Measurements from ENCODE around the gene NPHP4. TPM values are rescaled to one million over a fixed set of nuclear protein-coding genes. Genes with fewer than 3 reads are reported as not detected.

The NPHP4 gene
- polyA plus RNA-seq, 2 of the 4 experiments (the other 2 are of a cell fraction), result 2.9 to 5.1 TPM

GRCh38 chr1:5913078-5913845, 79.0 kb downstream of the NPHP4 start:
- POLR2A ChIA-PET, result no interaction called here
- DNase-seq (ENCODE audit: low read depth in 1 of 2, low spot score in 1 of 2) (no peak), ATAC-seq (no peak), FAIRE-seq (no peak)
- TF ChIP-seq E2F6 (IDR thresholded peaks at IDR 0.05; ENCODE audit: borderline replicate concordance, low read depth) (no peak), PHF8 (IDR thresholded peaks at IDR 0.05; ENCODE audit: borderline replicate concordance, low read depth) (no peak), BHLHE40 (IDR thresholded peaks at IDR 0.05; ENCODE audit: low read depth, low read length) (no peak), PBX3 (IDR thresholded peaks at IDR 0.05) (no peak), HDAC2 (IDR thresholded peaks at IDR 0.05) (no peak), MAZ (IDR thresholded peaks at IDR 0.05; ENCODE audit: borderline replicate concordance, low read depth, low read length) (no peak), REST (IDR thresholded peaks at IDR 0.05) (no peak), FOSL2 (IDR thresholded peaks at IDR 0.05) (no peak), FOSL2 (CRISPR knock-in tag; IDR thresholded peaks at IDR 0.05) (no peak), POLR2AphosphoS2 (conservative IDR thresholded peaks at IDR 0.05; ENCODE audit: low read length) (no peak), CHD2 (IDR thresholded peaks at IDR 0.05; ENCODE audit: low read length, partially characterized antibody) (no peak)
- TF ChIP-seq, protein P1, sequence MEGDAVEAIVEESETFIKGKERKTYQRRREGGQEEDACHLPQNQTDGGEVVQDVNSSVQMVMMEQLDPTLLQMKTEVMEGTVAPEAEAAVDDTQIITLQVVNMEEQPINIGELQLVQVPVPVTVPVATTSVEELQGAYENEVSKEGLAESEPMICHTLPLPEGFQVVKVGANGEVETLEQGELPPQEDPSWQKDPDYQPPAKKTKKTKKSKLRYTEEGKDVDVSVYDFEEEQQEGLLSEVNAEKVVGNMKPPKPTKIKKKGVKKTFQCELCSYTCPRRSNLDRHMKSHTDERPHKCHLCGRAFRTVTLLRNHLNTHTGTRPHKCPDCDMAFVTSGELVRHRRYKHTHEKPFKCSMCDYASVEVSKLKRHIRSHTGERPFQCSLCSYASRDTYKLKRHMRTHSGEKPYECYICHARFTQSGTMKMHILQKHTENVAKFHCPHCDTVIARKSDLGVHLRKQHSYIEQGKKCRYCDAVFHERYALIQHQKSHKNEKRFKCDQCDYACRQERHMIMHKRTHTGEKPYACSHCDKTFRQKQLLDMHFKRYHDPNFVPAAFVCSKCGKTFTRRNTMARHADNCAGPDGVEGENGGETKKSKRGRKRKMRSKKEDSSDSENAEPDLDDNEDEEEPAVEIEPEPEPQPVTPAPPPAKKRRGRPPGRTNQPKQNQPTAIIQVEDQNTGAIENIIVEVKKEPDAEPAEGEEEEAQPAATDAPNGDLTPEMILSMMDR (IDR thresholded peaks at IDR 0.05), result no peak
- Histone ChIP-seq H3K4me3 (no peak overlapping the region), H3K27ac (no peak overlapping the region), H3K4me2 (no peak overlapping the region), H3K9me3 (no peaks in the 10 kb centered on the region), H3K4me1 (no peaks in the 10 kb centered on the region)
- CTCF ChIA-PET, result interaction anchor here (0.6 to 5.1 kb wide), 2 partner anchors 62 to 403 kb away, joined by 3 to 33 read pairs; no protein-coding TSS in a partner anchor
- 82% methylated on average over 14 of the region's 14 CpGs for WGBS (ENCODE audit: missing lambda C conversion rate)

- ChIA-PET CTCF (no interaction called here), POLR2A (no interaction called here)
- WGBS (ENCODE audit: missing lambda C conversion rate), result 96% methylated on average over 19 of the region's 19 CpGs
- Histone ChIP-seq H3K4me2 (no peak overlapping the region), H3K27ac (no peak overlapping the region), H3K4me3 (no peak overlapping the region), H3K9me3 (no peaks in the 10 kb centered on the region), H3K4me1 (no peaks in the 10 kb centered on the region)
- FAIRE-seq (no peak), DNase-seq (ENCODE audit: low read depth in 1 of 2, low spot score in 1 of 2) (no peak), ATAC-seq (no peak)
- TF ChIP-seq SREBF2 (IDR thresholded peaks at IDR 0.05), result no peak
- TF ChIP-seq PBX3 (IDR thresholded peaks at IDR 0.05), result no peak
- TF ChIP-seq HOXA7 (CRISPR knock-in tag; IDR thresholded peaks at IDR 0.05), result no peak
- TF ChIP-seq BHLHE40 (IDR thresholded peaks at IDR 0.05; ENCODE audit: low read depth, low read length), result no peak
- no peak for TF ChIP-seq ZC3H11A (IDR thresholded peaks at IDR 0.05)
- no peak for TF ChIP-seq HOXB13 (CRISPR knock-in tag; IDR thresholded peaks at IDR 0.05; ENCODE audit: low read depth)
Observed at GRCh38 chr1:5911871-5912271, 80.4 kb downstream of the NPHP4 start.
